Activated T-helper 9 cell treated with anti-CD3 and anti-CD28 coated beads, Interleukin-2, amount 50 U/mL, for 16 hours (primary cell): ENCODE data around the gene ACOT11.
"Not testable (repeated sequence)": the region's sequence is repeated elsewhere in the genome, so short reads cannot be mapped to it uniquely, and the experiment has no call there.

Experiments
- DNase-seq: peaks from one replicate; pipeline ENCODE4 v3.0.0-alpha.2; 2020; ENCODE audit warnings: low read depth

The ACOT11 gene

DNA sequence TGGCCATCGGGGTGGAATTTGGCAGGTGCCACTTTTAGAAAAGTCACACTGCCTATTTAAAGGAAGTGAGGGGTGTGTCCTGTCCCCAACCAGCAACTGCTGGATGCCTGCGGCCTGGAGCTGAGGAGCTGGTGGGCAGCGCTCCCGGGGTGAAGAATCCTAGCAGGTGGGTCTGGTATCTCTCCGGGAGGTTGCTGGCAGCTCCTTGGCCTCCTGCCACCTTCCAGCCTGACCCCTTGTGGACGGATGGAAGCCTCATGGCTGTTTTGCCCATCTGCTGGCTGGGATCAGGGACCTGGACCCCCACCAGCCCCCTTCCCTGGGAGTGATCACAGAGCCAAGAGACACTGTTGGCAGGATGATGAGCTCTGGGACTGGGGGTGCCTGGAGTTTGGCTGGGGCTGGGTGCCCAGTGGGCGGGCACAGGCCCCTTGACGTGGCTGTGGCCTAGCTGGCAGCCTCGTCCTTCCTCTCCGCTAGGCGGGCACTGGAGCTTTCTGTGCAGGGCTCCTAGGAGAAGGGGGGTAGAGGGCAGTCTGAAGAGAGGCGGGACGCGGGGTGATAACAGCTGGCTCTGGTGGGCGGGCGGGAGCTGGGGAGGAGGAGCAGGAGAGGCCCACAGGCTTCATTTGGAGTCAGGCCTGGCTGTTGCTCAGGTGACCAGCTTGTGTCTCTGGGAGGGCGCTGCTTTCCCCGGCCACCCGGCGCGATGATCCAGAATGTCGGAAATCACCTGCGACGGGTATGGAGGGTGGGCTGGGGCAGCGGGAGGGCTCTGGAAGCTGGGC lies at the start of gene ACOT11:
TSS of gene ACOT11 (plus strand) at position 628 of the 788 bp plus-strand sequence. CDS start at position 710, 82 bp downstream.
- no peak for DNase-seq

DNA sequence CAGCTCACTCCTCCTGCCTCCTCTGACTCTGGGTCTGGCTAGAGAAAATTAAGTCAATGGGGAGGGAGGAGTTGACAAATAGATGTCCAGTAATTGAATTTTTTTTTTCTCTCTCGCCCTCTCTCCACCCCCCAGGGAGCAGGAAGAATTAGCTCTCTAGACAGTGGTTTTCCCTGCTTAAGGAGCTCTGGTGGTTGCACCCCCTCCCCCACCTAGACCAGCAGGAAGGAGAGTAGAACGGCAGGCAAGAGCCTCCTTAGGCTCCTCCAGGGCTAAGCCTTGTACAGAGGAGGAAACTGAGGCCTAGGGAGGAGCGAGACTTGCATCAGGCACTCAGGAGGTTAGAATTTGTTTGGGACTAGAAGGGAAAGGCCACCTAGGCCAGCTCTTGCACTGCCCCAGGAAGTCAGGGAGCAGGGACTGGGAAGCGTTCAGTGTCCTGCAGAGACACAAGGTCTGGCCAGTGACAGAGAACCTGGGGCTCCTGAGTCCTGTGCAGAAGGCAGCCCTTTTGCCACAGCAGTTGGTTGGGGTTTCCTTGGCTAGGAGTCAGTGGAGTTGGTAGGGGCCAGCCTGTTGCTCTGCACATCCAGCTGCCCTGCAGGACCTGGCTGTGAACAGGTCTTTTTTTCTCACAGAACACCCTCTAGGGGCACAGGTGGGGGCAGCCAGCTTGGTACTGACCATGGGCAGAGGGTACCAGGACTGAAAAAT lies 49.5 kb upstream of the ACOT11 start:
- DNase-seq, result no peak

DNA sequence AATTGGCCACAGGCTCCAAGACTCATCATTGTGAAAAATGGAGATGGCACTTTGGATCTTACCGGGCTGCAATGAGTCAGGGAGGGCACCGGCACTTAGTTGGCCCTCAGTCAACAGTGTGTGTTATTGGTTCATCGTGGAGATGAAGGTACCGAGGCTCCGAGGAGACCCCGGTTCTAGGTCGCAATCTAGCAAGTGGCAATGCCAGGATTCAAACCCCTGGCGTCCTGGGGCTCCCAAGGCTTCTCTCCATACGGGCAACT lies 49.0 kb upstream of the ACOT11 start:
- no peak for DNase-seq

DNA sequence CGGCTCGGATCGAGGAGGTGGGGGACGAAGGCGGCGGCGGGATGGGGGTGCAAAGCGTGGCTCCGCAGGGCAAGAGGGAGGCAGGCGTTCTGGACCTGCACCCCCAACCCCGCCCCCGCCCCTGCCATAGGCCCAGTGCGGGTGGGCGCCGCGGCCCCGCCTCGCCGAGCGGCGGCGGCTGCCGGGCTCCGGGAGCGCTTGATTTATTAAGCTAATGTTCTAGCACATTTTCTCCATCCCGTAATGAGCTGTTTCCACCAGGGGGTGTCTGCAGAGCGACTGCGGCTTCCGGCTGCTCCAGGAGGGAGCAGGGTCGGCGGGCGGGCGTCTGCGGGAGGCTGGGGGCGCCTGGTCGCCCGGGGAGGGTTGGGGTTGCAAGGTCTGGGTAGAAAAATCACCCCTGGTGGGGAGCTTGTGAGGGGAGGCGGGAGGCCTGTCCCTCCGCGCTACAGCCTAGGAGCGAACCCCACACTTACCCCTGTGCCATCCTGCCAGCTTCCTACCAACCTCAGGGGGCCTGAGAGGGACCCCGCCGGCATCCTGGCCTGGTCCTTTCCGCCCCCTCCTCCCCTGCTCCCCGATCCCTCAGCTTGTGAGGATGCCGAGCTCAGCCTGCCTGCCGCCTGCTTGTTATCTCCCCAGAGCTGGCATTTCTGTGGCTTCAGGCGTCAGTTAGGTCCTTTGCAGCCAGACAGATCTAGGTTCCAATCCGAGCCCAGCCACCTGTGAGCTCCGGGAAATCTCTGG lies 48.5 kb upstream of the ACOT11 start:
- no peak for DNase-seq

DNA sequence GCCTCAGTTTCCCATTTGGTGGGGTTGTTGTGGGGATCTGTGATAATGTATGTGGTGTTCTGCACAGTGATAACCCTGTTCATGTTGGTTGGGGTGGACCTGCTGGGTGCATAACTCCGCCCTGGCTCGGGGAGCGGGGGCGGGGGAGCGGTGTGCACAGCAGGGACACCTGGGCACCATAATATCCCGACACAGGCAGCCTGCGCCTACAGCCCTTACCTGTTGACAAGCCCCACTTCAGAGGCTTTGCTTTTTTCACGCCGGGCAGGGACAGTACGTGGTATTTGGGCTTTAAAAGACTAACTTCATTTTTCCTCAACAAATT lies 48.0 kb upstream of the ACOT11 start:
- DNase-seq, result no peak

DNA sequence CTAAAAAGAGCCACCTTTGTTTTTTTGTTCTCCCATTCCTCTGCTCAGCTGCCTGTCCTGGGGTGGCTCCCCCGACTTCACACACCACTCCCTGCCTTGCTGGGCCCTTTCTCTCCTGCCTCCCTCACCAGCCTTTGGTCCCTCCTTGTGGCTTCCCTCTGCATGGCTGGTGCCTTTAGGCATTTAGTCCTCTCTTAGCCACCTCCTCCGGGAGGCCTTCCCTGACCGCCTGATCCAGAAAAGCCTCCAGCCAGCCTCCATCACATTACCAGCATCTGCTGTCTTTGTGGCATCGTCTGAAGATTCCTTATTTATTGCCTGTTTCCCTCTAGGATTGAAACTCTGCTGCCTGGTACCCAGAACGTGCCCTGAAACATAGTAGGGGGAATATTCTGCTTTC lies 46.2 kb upstream of the ACOT11 start:
- no peak for DNase-seq

DNA sequence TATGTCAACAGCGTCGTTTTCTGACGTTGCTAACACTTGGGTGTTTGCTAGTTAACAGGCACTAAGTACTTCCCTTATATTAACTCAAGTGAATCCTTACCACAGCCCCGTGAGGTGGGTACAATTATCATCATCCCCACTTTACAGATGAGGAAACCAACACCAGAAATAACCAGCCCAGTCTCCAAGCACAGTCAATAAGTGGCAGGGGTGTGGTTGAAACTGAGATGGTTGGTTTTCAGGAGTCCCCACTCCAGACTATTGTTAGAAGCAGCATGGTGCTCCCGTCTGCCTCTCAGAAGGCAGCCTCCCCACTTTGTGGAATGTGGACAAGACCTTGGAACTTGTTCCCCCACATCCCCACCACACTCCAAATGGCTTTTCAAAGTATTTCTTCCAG lies 45.7 kb upstream of the ACOT11 start:
- no peak for DNase-seq

DNA sequence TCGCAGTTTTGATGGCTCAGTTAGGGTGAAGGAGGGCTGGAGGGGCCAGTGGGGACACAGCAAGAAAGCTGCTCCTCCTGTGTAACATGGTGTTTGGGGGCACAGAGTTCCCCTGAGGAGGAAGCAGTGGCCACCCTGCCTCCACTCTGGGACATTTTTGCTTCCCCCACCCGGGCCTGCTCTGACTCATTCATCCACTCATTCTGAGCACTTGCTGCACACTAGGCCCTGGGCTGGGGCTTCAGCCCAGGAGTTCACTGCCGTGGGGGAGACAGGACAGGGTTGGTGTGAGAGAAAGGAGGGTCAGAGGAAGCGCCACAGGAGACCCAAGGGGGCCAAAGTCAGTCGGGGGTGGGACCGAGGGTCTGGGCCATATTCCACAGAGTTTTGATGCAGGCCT lies 41.4 kb upstream of the ACOT11 start:
- no peak for DNase-seq

DNA sequence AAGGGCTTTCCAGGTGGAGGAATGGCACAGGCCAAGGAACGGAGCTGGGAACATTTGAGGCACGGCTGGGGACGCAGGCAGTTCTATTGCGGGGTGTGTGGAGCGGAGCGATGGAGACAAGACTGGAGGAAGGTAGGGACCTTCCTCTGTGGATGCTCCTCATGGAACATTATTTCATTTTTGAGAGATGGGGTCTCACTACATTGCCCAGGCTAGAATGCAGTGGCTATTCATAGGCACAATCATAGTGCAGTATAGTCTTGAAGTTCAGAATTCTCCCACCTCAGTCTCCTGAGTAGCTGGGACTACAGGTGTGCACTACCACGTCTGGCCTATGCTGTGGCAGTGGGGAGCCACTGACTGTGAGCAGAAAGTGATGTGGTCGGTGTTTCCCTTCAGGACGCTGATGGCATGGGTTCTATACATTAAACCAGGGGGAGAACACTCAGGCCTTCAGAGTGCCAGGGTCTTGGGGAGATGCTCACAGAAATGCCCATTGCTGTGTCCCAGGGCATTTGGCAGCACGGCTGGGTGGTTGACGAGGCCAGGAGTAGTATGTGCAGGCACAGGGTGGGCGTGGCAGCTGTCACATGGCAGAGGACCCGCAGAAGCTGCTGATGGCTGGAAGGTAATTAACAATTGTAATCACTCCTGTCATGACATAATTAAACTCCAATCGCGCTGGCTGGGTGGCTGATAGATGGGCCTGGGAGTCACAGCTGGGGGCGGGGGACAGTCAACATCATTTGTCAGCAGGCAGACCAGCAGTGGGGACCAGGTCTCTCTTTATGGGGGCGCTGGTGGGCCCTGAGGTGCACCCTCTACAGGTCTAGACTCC lies 40.8 kb upstream of the ACOT11 start:
- no peak for DNase-seq

DNA sequence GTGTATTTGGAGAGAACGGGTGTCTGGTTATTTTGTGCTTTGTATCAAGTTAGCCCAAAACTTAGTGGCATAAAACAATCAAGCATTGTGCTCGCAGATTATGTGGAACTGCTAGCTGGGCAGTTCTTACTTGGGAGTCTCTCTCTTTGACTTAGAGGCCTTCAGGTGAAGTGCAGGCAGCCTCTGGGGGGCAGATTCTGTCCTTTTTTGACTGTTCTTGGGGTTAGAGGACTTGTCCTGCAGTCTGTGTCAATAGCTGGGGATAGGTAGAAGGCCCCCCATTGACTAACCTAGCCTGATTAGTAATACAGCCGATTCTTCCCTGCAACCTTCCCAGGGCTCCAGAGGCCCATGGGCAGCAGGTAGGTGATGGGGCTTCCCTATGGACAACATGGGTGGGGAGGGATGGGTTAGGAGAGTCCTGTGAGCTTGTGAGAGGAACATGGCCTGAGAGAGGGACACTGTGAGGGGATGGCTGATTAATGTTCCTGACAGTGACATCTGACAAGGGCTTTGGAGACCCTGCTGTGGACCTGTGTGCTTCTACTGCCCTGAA lies 37.2 kb upstream of the ACOT11 start:
- no peak for DNase-seq

DNA sequence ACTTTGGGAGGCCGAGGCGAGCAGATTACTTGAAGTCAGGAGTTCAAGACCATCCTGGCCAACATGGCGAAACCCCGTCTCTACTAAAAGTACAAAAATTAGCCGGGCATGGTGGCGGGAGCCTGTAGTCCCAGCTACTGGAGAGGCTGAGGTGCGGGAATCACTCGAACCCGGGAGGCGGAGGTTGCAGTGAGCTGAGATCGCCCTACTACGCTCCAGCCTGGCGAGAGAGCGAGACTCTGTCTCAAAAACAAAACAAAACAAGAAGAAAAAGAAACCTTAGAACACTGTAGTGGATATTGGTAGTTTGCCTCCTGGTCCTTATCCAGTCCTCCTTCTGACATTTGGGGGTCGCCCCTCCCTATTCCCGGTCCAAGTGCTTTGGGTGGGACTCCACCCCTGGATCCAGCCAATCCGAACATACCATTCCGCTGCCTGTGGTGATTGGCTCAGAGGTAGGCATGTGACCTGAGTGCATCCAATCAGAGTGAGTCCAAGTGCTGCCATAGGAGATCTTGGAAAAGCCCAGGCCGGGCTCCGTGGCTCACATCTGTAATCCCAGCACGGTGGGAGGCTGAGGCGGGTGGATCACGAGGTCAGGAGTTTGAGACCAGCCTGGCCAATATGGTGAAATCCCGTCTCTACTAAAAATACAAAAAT lies 34.0 kb upstream of the ACOT11 start:
- DNase-seq, result not testable (repeated sequence)

DNA sequence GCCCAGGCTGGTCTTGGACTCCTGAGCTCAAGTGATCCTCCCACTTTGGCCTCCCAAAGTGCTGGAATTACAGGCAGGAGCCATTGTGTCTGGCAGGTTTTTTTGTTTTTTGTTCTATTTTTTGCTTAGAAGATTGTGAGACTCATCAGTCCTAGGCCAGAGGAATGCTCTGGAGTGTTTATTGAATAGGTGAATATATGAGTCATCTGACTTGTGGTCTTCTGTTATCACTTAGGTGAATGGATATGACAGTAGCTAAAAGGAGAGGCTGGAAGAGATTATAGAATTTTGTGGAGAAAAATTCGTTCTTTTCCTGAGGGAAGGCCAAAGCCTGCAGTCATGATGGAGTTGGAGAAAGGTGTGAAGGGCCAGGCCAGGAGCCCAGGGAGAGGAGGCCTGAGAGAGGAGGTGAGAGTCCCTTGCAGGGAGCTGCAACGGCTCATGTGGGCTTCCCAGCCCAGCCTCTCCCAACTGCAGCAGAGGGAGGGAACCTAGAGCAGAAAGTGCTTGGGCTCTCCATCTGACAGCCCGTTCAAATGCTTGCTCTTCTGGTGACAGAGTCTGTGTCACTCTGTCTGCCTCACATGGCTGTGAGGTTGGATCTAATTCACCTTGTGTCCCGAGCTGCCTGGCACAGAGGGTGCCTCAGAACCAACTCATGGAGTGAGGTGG lies 31.6 kb upstream of the ACOT11 start:
- no peak for DNase-seq

DNA sequence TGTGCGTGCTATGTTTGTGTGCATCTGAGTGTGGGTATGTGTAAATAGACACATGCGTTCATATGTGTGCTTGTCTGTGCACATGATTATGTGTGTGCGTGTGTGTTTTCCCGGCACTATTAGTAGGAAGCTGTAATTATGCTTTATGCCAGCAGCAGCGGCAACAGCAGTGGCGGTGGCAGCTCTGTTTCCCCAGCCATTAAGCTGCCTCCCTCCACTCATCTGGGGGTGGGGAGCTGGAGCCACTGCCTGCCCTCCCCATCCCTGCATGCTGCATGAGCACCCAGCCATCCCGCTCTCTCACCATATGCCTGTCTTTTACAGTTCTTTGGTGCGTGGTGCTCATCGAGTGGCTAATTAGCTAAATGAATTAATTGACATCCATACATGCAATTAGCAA lies 30.5 kb upstream of the ACOT11 start:
- no peak for DNase-seq

DNA sequence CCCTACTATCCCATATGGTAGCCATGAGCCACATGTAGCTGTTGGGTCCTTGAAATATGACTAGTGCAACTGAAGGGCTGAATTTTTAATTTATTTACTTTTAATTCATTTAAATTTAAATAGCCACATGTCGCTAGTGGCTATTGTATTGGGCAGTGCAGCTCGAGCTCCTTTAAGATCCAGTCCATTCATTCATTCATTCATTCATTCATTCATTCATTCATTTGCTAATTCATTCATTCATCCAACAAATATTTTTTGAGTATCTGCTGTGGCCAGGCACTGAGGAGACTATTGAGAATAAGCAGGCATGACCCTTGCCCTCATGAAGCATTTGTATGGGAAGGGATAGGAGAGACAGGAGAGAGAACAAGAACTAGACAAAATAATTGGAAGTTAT lies 29.5 kb upstream of the ACOT11 start:
- DNase-seq, result no peak

DNA sequence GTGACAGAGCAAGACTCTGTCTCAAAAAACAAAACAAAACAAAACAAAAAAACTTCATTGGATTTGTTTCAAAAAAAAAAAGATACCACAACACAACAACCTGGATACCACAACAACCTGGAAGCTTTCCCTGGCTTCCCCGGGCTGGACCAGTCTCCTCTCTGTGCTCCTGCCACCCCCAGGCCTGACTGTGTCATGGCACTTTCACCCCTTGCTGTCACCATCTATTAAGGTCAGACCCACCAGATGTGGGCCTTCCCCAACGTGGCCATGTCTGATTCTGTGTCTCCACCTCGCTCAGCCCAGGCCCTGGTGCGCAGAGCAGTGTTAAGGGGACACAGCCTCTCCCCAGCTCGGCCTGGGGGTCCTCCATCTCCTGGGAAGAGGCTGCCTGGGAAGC lies 28.3 kb upstream of the ACOT11 start:
- no peak for DNase-seq

DNA sequence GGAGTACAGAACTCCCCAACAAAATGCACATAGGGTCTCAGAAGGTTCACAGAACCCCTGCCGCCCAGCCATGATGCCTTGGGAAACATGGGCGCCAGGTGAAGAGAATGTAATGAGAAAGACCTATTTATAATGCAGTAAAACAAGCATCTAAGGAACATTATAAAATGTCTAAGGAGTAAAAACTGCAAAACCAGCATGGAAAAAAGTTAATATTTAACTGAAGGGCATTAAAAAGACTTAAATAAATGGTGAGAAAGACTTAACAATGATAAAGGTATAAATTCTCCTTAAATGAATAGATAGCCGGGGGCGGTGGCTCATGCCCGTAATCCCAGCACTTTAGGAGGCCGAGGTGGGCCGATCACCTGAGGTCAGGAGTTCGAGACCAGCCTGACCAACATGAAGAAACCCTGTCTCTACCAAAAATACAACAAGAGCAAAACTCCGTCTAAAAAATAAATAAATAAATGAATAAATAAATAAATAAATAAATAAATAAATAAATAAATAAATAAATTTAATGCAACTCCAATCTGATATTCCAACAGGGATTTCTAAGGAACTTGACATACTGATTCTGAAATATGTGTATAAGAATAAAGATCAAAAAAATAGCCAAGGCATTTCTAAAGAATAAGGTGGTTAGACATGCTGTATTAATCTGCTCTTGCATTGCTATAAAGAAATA lies 27.3 kb upstream of the ACOT11 start:
- no peak for DNase-seq

DNA sequence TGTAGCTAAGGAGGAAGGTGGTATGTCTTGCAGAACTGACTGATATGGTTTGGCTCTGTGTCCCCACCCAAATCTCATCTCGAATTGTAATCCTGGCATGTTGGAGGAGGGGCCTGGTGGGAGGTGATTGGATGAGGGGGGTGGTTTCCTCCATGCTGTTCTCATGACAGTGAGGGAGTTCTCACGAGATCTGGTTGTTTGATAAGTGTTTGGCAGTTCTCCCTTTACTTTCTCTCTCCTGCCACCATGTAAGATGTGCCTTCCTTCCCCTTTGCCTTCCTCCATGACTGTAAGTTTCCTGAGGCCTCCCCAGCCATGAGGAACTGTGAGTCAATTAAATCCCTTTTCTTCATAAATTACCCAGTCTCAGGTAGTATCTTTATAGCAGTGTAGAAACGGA lies 21.5 kb upstream of the ACOT11 start:
- not testable (repeated sequence) for DNase-seq

DNA sequence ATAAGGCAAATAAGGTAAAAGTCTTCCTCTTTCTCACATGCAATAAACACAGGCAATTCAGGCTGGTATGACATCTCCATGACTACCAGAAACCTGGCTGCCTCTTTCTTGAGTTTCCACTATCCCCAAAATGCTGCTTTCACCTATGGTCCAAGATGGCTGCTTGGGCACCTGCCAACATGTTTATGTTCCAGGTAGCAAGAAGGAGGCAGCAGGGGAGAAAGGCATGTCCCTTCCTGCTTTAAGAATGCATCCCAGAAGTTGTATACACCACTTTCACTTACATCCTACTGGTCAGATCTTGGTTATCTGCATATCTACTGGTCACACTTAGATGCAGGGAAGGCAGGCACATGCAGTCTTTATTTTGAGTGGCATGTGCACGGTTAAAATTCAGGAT lies 19.4 kb upstream of the ACOT11 start:
- no peak for DNase-seq

DNA sequence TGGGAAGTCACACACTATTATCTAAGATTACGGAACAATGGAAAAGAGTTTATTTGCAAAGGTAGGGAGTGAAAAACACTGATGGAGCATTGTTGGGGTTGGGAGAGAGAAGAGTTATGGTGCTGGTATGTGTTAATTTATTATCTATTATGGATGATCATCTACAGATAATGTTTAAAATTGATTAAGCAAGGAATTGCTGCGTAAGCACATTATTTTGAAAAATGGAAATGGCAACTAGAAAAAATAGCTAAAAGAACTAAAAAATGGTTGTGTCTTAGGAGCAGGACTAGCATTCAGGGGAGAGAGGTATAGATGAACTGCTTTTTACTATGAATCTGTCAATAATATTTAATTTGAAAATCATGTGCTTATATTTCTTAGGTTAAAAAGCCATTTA lies 16.0 kb upstream of the ACOT11 start:
- no peak for DNase-seq

DNA sequence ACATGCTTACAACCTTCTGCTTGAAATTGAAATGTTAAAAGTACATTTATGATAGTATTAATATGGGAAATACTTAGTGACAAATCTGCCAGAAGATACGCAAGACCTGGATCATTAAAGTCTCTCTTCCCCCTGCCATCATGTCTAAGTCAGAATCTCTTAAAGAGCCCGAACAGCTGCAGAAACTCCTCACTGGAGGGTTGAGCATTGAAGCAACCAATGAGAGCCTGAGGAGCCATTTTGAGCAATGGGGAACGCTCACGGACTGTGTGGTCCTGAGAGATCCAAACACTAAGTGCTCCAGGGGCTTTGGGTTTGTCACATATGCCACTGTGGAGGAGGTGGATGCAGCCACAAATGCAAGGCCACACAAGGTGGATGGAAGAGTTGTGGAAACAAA lies 11.4 kb upstream of the ACOT11 start:
- not testable (repeated sequence) for DNase-seq
